IMR-90 (cell line): ENCODE measurements around the gene MAPKAPK2. TPM values are rescaled to one million over a fixed set of nuclear protein-coding genes. Genes with fewer than 3 reads are reported as not detected.
"Not testable (repeated sequence)": the region's sequence is repeated elsewhere in the genome, so short reads cannot be mapped to it uniquely, and the experiment has no call there.

ENCODE experiments used
- ATAC-seq: fragments of 200-7000 bp; cut with Tn5 transposase; 2 replicates; pipeline ENCODE4 v1.9.1; 2020; ENCODE audit warnings: low read depth, mild to moderate bottlenecking, moderate library complexity
- BruUV-seq: library from RNA; stranded (reverse); fragments of 400-500 nt; replicated peaks from 2 replicates; lab custom pipeline; 2021; lab: Mats Ljungman, UMichigan
- CTCF ChIA-PET: fragments of 300-600 bp; formaldehyde crosslinking; extraction: SDS; loops from one replicate; lab custom pipeline; 2021; ENCODE audit warnings: antibody characterized with exemption; lab: Yijun Ruan, JAX
- POLR2A ChIA-PET: fragments of 300-600 bp; sonication (Branson Sonifier 250); formaldehyde crosslinking; loops from one replicate; lab custom pipeline; 2022; ENCODE audit warnings: antibody characterized with exemption; ENCODE audit not compliant: unreplicated experiment; lab: Charles Lee
- DNase-seq: peaks from one replicate; pipeline ENCODE4 v3.0.0; 2013
- H2AFZ ChIP-seq: replicated peaks from 2 replicates; pipeline ENCODE3; 2013; ENCODE audit warnings: low read length, mild to moderate bottlenecking; ENCODE audit not compliant: poor library complexity
- H2AK5ac ChIP-seq: 2 replicates; pipeline ENCODE4 v1.6.1; 2013; ENCODE audit warnings: low read depth, low read length, inconsistent platforms
- H2AK9ac ChIP-seq: replicated peaks from 2 replicates; pipeline ENCODE3; 2013; ENCODE audit warnings: mild to moderate bottlenecking, low read depth, low read length, moderate library complexity; ENCODE audit not compliant: poor library complexity
- H2BK120ac ChIP-seq: 2 replicates; pipeline ENCODE4 v1.6.1; 2013; ENCODE audit warnings: low read depth, low read length, inconsistent platforms
- H2BK15ac ChIP-seq: 3 replicates; pipeline ENCODE4 v1.6.1; 2013; ENCODE audit warnings: low read depth, low read length, inconsistent platforms
- H2BK20ac ChIP-seq: 2 replicates; pipeline ENCODE4 v1.6.1; 2013; ENCODE audit warnings: low read depth, mild to moderate bottlenecking, inconsistent platforms, low read length, moderate library complexity
- H2BK5ac ChIP-seq: 2 replicates; pipeline ENCODE4 v1.6.1; 2013; ENCODE audit warnings: mild to moderate bottlenecking, low read depth, low read length, inconsistent platforms; ENCODE audit not compliant: poor library complexity, severe bottlenecking
- H3K14ac ChIP-seq: replicated peaks from 2 replicates; pipeline ENCODE4 v1.6.1; 2013; ENCODE audit warnings: low read depth, low read length, inconsistent platforms
- H3K18ac ChIP-seq: 2 replicates; pipeline ENCODE4 v1.6.1; 2013; ENCODE audit warnings: low read depth, low read length, control low read depth
- H3K23ac ChIP-seq: 2 replicates; pipeline ENCODE4 v1.6.1; 2013; ENCODE audit warnings: low read depth, low read length, inconsistent platforms
- H3K27ac ChIP-seq: 2 replicates; pipeline ENCODE4 v1.5.1; 2013; ENCODE audit warnings: mild to moderate bottlenecking, control low read depth, low read length; ENCODE audit not compliant: insufficient read depth
- H3K27me3 ChIP-seq: 2 replicates; pipeline ENCODE4 v1.6.1; 2013; ENCODE audit warnings: low read length; ENCODE audit not compliant: control insufficient read depth, insufficient read depth
- H3K36me3 ChIP-seq: 2 replicates; pipeline ENCODE4 v1.6.1; 2013; ENCODE audit warnings: low read length, mixed read lengths; ENCODE audit not compliant: control insufficient read depth, insufficient read depth
- H3K4ac ChIP-seq: 2 replicates; pipeline ENCODE4 v1.6.1; 2013; ENCODE audit warnings: low read depth, low read length, inconsistent platforms
- H3K4me1 ChIP-seq: 2 replicates; pipeline ENCODE4 v1.6.1; 2013; ENCODE audit warnings: low read length, mixed read lengths; ENCODE audit not compliant: control insufficient read depth, insufficient read depth
- H3K4me2 ChIP-seq: 2 replicates; pipeline ENCODE4 v1.6.1; 2013; ENCODE audit warnings: low read depth, mild to moderate bottlenecking, control low read depth, low read length, moderate library complexity
- H3K4me3 ChIP-seq: 2 replicates; pipeline ENCODE4 v1.5.1; 2013; ENCODE audit warnings: low read depth, mild to moderate bottlenecking, control low read depth, low read length, moderate library complexity; ENCODE audit not compliant: insufficient read depth
- H3K56ac ChIP-seq: 2 replicates; pipeline ENCODE4 v1.6.1; 2013; ENCODE audit warnings: low read length, inconsistent platforms; ENCODE audit not compliant: insufficient read depth; ENCODE audit errors: extremely low read depth
- H3K79me1 ChIP-seq, 2 experiments: 2 replicates each; pipeline ENCODE4 v1.6.1; 2013; ENCODE audit warnings: low read length in 2 of 2, inconsistent platforms in 1 of 2, low read depth in 1 of 2
- H3K9ac ChIP-seq: 2 replicates; pipeline ENCODE4 v1.6.1; 2013; ENCODE audit warnings: low read depth, low read length, control low read depth
- H3K9me1 ChIP-seq: 2 replicates; pipeline ENCODE4 v1.6.1; 2013; ENCODE audit warnings: low read length, inconsistent platforms; ENCODE audit not compliant: insufficient read depth
- H3K9me3 ChIP-seq: 2 replicates; pipeline ENCODE4 v1.6.1; 2013; ENCODE audit warnings: low read length; ENCODE audit not compliant: control insufficient read depth, insufficient read depth
- H4K20me1 ChIP-seq: 2 replicates; pipeline ENCODE4 v1.6.1; 2013; ENCODE audit warnings: low read length, inconsistent platforms; ENCODE audit not compliant: insufficient read depth
- H4K5ac ChIP-seq: 2 replicates; pipeline ENCODE4 v1.6.1; 2013; ENCODE audit warnings: mild to moderate bottlenecking, low read depth, low read length, control low read depth
- H4K8ac ChIP-seq, 2 experiments: 2 replicates each; pipeline ENCODE4 v1.6.1; 2013; ENCODE audit warnings: low read depth in 2 of 2, low read length in 2 of 2, control low read depth in 1 of 2, inconsistent platforms in 1 of 2
- H4K91ac ChIP-seq: 2 replicates; pipeline ENCODE4 v1.6.1; 2013; ENCODE audit warnings: low read depth, low read length, inconsistent platforms; ENCODE audit not compliant: insufficient read depth
- WGBS, 2 experiments: methylation state at CpG; one replicate each; pipeline versions ENCODE4 v1.1.5 to v1.1.7; 2013; ENCODE audit warnings: missing lambda C conversion rate in 2 of 2; ENCODE audit not compliant: insufficient read length in 1 of 2; ENCODE audit errors: extremely low coverage in 2 of 2; 5-methylcytosine and 5-hydroxymethylcytosine counted together
- dilution Hi-C: fragments of 300-500 bp; cut with HindIII; formaldehyde crosslinking; loops from one replicate; pipeline ENCODE4 v1.14.3; 2018; ENCODE audit warnings: low sequenced_read_pairs; ENCODE audit not compliant: unreplicated experiment
- in situ Hi-C: fragments of 300-500 bp; cut with MboI; formaldehyde crosslinking; loops from 3 replicates; pipeline ENCODE4 v1.14.3; 2019; ENCODE audit warnings: low sequenced_read_pairs, inconsistent platforms, mixed read lengths
- intact Hi-C: fragments of 100-400 bp; cut with micrococcal nuclease; formaldehyde crosslinking; loops from 2 replicates; pipeline ENCODE4 v1.10.0; 2022
- polyA plus RNA-seq, 3 experiments: library from polyadenylated mRNA; depleted of rRNA; stranded (reverse); fragments of >200 nt; gene quantifications; 2 replicates each; pipeline ENCODE4 v1.2.3, GENCODE V29; 2012; ENCODE audit warnings: low replicate concordance in 1 of 3
- total RNA-seq: library from RNA; depleted of rRNA; stranded (reverse); fragments of >200 nt; gene quantifications from 2 replicates; pipeline ENCODE4 v1.2.3, GENCODE V29; 2012

The MAPKAPK2 gene
- total and polyA plus RNA-seq, 2 of the 4 experiments (the other 2 are of a cell fraction) = 56.5 to 66.4 TPM

DNA sequence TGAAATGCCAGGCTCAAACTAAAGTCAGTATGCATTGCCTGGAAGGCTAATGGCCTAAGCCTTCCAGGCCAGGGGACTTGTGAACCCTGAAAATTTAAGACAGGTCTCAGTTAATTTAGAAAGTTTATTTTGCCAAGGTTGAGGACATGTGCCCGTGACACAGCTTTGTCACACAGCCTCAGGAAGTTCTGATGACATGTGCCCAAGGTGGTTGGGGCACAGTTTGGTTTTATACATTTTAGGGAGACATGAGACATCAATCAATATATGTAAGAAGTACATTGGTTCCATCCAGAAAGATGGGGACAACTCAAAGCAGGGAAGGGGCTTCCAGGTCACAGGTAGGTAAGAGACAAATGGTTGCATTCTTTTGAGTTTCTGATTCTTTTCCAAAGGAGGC, 81.1 kb downstream of the MAPKAPK2 start:
- H3K27me3 ChIP-seq, CTCF ChIA-PET, BruUV-seq, H2AK9ac ChIP-seq, H3K4me2 ChIP-seq, H3K36me3 ChIP-seq, H2BK5ac ChIP-seq, H4K20me1 ChIP-seq, H3K4me3 ChIP-seq, ATAC-seq, H4K91ac ChIP-seq, H3K9me3 ChIP-seq, H2BK15ac ChIP-seq, dilution Hi-C loops, intact Hi-C loops, H4K5ac ChIP-seq, H3K9me1 ChIP-seq, H3K79me1 ChIP-seq, H3K27ac ChIP-seq, H3K23ac ChIP-seq, DNase-seq, H3K4me1 ChIP-seq, in situ Hi-C loops, H2AFZ ChIP-seq, H3K9ac ChIP-seq, H3K18ac ChIP-seq: not testable (repeated sequence)
- no CpG with 5 or more reads among the region's 1 CpG for WGBS, 2 experiments
- peak overlapping the region; percentile 75; the same call in 1 of the 2 replicates for H2BK120ac ChIP-seq
- H3K14ac ChIP-seq = 0 out of 2 replicates have a peak overlapping the region, but pooled peaks have one; percentile 34
- POLR2A ChIA-PET = interaction anchor here (1.1 kb wide), 1 partner anchor 11 kb away, joined by 3 read pairs; no protein-coding TSS in a partner anchor
- peak overlapping the region; percentile 12; the same call in 1 of the 2 replicates for H3K56ac ChIP-seq
- H3K4ac ChIP-seq = 0 out of 2 replicates have a peak overlapping the region, but pooled peaks have one; percentile 68
- peak overlapping the region in 1 of 2 experiments; percentile 47; a peak in 1 of 4 replicates for H4K8ac ChIP-seq
- peak overlapping the region; percentile 36; the same call in 1 of the 2 replicates for H2BK20ac ChIP-seq
- peak overlapping the region; percentile 35; the same call in 1 of the 2 replicates for H2AK5ac ChIP-seq
